ENCODE results near the gene TMEM134.
"Not testable (repeated sequence)": the region's sequence is repeated elsewhere in the genome, so short reads cannot be mapped to it uniquely, and the experiment has no call there.

TMEM134 gene

DNA sequence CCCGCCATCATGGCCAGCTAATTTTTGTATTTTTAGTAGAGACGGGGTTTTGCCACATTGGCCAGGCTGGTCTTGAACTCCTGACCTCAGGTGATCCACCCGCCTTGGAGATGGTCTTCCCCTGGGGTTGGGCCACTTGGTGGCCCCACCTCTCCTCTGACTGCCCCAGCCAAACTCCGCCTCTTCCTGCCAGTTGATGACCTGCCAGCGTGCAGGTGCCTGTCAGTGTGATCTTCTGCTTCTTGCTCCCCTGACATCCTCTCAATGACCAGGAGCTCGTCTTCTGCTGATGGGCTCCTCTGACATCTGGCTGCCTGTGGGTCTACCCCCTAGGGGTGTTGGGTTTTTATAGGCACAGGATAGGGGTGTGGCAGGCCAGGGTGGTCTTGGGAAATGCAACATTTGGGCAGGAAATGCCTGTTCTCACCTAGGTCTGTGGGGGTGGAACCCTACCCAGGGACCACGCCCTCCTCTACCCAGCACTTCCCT, 16.9 kb upstream of the TMEM134 start:
- DNase-seq (ENCODE audit: low spot score), result not testable (repeated sequence)

DNA sequence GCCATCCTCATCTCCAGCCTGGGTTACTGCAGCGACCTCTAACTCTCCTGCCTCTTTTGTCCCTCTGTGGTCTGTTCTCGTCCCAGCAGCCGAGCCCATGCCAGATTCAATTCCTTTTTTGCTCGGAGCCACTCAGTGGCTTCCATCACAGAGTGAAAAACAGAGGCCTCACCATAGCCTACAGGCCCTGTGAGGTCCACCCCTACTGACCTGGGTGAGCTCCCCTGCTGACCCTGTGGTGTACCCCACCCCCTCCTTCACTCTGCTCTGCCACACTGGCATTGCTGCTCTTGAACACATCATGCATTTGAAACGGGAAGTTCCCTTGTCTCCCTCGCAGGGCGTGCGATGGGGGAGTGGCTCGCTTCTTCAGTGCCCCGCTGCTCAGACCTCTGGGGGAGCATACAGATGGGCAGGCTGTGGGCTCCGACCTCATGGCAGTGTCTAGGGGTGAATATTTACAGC, 15.8 kb upstream of the TMEM134 start:
- DNase-seq (ENCODE audit: low spot score), result no peak

DNA sequence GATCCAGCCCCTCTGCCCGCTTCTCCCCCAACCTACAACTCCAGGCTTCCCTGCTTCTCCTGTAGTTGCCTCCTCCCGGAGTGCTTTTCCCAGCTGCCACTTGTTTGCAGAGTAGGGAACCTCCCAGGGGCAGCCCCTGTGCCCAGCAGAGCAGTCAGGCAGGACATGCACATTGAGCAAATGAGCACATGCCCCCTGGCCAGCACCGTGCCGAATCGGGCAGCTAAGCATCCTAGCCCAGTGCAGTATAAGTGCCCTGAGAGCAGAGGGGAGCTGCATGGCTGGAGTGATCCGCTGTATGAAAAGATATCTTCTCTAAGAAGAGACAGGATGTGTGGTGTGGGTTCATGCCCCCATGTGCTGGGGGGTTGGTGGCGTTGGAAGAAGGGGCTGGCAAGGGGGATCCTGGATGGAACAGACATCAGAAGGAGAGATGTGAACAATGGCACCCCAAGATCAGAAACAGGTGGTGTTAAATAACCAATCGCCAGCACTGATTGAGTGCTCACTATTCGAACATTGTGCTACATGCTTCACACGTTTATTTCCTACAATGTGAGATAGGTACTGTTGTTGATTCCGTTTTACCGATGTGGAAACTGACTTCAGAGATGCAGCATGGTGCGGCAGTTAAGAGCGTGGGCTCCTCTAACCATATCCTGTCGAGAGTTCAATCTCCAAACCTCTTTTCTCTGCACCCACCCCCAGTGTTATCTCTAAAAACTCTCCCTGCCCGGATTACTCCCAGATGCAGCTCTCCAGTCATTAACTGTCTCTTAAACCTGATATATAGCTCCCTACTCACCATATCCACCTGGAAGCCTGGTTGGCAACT, 15.0 kb upstream of the TMEM134 start:
- no peak for DNase-seq (ENCODE audit: low spot score)

GRCh38 chr11:67482827-67483798, 14.1 kb upstream of the TMEM134 start, which contains the start of gene AIP:
Gene AIP, plus strand, starts transcription at chr11:67483026. Its CDS starts 133 bp downstream, at chr11:67483159.
- peak; percentile 99 for DNase-seq (ENCODE audit: low spot score)

DNA sequence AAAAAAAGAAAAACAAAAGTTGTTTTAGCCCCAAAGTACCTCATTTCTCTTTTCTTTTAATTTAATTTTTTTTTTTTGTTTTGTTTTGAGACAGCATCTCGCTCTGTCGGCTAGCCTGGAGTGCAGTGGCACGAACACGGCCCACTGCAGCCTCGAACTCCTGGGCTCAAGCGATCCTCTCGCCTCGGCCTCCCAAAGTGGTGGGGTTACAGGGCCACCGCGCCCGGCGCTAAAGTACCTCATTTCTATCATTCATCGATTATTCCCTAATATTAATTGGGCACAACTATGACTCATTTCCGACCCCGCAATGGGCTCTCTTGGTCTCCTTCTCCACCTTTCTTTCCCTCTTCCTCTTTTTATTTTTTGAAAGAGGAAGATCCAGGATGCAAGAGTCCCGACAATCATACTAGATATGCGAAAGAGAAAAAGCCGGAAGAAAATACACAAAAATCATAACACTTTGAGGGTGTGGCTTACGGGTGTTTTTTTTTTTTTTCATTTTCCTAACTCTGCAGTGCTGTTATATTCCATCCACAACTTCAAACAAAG, 13.3 kb upstream of the TMEM134 start:
- DNase-seq (ENCODE audit: low spot score), result peak; percentile 51

DNA sequence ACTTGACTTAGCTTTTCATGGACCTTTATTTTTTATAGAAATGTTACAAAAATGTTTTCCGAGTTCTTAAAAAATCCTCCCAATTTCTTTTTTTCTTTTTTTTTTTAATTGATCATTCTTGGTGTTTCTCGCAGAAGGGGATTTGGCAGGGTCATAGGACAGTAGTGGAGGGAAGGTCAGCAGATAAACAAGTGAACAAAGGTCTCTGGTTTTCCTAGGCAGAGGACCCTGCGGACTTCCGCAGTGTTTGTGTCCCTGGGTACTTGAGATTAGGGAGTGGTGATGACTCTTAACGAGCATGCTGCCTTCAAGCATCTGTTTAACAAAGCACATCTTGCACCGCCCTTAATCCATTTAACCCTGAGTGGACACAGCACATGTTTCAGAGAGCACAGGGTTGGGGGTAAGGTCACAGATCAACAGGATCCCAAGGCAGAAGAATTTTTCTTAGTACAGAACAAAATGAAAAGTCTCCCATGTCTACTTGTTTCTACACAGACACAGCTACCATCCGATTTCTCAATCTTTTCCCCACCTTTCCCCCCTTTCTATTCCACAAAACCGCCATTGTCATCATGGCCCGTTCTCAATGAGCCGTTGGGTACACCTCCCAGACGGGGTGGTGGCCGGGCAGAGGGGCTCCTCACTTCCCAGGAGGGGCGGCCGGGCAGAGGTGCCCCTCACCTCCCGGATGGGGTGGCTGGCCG, 8.4 kb upstream of the TMEM134 start:
- not testable (repeated sequence) for DNase-seq (ENCODE audit: low spot score)

DNA sequence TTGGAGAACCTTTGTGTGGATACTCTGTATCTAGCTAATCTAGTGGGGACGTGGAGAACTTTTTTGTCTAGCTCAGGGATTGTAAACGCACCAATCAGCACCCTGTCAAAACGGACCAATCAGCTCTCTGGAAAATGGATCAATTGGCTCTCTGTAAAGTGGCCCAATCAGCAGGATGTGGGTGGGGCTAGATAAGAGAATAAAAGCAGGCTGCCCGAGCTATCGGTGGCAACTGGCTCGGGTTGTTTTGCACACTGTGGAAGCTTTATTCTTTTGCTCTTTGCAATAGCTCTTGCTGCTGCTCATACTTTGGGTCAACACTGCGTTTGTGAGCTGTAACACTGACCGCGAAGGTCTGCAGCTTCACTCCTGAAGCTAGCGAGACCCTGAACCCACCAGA, 7.6 kb upstream of the TMEM134 start:
- not testable (repeated sequence) for DNase-seq (ENCODE audit: low spot score)

- no peak for DNase-seq (ENCODE audit: low spot score)
These were observed 3.8 kb upstream of the TMEM134 start for GRCh38 chr11:67472882-67473281.

DNA sequence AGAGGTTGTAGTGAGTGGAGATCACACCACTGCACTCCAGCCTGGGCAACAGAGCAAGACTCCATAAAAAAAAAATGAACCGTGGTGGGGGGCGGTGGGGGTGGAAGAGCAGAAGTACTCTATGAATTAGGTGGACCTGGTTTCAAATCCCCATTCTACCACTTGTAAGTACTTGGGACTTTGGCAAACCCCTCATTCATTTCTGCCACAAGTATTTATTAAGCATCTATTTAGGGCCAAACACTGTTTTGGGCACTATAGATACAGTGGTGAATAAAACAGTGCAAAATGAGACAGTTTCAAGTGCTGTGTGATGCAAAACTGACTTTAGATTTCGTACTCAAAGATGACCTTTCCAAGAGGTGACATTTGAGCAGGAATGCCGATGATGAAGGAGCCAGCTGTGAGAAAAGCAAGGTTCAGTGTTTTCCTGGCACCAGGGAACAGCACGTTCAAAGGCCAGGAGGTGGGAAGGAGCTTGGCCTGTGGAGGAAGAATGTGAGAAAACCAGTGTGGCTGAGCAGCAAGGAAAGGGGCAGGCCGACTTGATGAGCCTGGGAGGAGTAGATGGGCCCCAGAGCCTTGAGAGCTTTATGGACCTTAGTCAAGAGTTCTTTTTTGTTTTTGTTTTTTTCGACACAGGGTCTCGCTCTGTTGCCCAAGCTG, 1.4 kb upstream of the TMEM134 start:
- DNase-seq (ENCODE audit: low spot score), result no peak

- no peak for DNase-seq (ENCODE audit: low spot score)
These were observed 409 bp upstream of the TMEM134 start for GRCh38 chr11:67469508-67469811.

DNA sequence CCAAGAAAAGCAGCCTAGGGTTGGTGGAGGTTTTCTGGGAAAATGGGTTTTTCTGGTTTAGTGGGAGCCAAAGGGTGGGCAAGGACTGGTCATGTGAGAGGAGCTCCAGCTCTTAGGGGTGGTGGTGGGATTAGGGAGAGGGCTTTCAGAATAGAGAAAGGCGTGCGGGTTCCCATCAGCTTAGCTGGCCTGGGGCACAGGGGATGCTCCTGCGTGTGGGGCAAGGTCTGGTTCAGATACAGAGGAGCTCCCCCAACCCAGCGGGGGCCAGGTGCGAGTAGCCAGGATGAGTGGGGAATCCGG, 644 bp downstream of the TMEM134 start:
- DNase-seq (ENCODE audit: low spot score), result no peak

- no peak for DNase-seq (ENCODE audit: low spot score)
These were observed 995 bp downstream of the TMEM134 start for GRCh38 chr11:67468056-67468455.

DNA sequence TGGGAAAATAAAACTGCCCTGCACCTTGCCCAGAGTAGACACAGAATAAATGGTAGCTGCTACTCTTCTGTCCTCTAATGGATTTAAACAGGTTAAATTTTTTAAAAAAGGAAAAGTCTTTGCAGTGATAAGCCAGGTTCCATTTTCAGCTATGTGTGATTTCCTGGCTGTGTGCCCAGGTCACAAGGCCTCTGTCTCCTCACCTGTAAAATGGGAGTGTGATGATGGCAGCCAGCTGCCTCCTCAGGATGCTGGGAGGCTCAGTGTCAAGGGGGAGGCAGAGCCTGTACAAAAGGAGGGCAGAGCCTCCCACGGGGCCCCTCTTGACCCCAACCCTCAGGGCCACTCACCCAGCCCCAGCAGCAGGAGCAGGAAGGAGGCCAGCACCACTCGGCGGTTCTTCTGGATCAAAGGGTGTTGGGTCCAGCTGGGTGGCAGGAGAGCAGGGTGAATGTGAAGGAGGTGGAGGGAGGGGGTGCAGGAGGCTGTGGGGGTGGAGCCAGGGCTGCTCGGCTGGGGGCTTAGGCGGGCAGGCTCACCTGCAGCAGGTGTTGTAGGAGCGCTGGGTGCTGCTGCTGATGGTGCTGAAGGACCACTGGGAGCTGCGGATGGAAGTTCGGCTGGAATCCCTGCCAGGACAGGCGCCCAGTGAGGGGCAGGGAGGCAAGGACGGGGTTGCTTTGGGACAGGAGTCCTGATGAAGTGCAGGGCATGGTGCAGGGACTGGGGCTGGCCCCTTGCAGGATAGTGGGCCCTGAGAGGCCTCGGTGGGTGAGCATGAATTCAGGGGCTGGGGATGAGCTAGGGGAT, 1.9 kb downstream of the TMEM134 start:
- no peak for DNase-seq (ENCODE audit: low spot score)

GRCh38 chr11:67466367-67466766, 2.7 kb downstream of the TMEM134 start:
- DNase-seq (ENCODE audit: low spot score), result no peak

- DNase-seq (ENCODE audit: low spot score), result not testable (repeated sequence)
These were observed 3.5 kb downstream of the TMEM134 start for GRCh38 chr11:67465530-67465929.

DNA sequence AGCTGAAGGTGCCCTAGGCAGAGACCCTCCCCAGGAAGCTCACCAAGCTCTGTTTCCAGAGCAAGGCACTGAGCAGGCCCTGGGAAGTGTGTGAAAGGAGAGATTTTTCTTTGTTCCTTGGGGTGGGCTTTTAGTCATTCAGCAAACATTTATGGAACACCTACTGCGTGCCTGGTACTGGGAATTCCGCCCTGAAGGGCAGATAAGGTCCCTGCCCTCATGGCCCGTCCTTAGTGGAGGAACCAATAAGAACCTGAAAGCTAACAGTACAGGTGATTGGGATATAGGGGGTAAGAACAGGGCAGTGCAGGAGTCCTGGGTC, 3.9 kb downstream of the TMEM134 start:
- DNase-seq (ENCODE audit: low spot score), result no peak

DNA sequence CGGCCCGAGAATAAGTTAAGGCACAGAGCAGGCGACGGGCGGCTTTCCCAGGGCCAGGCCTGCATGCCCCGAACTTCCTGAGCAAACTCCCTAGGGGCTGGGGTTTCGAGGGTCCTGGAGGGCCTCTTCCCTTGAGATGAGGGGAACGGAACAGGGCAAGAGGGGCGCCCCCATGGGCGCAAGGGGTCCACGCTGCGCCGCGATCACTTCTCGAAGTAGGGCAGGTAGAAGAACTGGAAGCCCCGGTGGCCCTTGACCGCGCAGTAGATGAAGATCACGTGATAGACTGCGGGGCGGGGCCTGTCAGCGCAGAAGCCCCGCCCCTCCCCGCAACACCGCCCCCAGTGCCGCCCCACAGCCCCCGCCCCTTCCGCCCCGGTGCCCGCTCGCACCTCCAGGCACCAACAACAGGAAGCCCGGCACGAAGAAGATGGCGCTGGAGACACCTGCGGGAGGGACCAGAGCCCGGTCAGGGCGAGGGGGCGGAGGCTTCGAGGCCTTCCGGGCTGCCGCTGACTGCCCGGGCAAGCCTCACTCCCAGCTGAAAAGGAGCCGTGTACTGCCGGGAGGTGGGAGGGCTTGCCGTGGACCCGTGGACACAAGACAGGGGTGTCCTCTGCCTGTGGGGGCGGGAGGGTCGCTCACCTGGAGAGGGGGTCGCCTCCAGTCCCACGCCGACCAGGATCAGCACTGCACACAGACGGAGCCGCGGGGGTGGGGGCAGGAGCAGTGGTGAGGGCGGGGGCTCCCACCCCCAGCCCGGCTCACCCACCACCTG, 4.5 kb downstream of the TMEM134 start:
- peak; percentile 84 for DNase-seq (ENCODE audit: low spot score)

GRCh38 chr11:67463680-67464410, 5.2 kb downstream of the TMEM134 start:
- DNase-seq (ENCODE audit: low spot score), result no peak

GRCh38 chr11:67463186-67463585, 5.9 kb downstream of the TMEM134 start:
- no peak for DNase-seq (ENCODE audit: low spot score)

All from AG08396 (cell line).